Stomach smooth muscle (tissue), 2 donors: Measurements from ENCODE around the gene JHY.

Experiments
- H3K27ac ChIP-seq: one replicate; pipeline ENCODE4 v1.7.0; 2013; ENCODE audit warnings: mild to moderate bottlenecking, low read length, inconsistent platforms
- H3K27me3 ChIP-seq, 2 donors: one replicate each; pipeline ENCODE4 v1.7.0; 2013; ENCODE audit warnings: low read length in 2 of 2; ENCODE audit not compliant: insufficient read depth in 2 of 2, control insufficient read depth in 1 of 2
- H3K36me3 ChIP-seq, 2 donors: one replicate each; pipeline ENCODE4 v1.7.0; 2013; ENCODE audit warnings: low read length in 2 of 2; ENCODE audit not compliant: control insufficient read depth in 2 of 2, insufficient read depth in 2 of 2
- H3K4me1 ChIP-seq: one replicate; pipeline ENCODE4 v1.7.0; 2013; ENCODE audit warnings: low read length; ENCODE audit not compliant: control insufficient read depth, insufficient read depth
- H3K4me3 ChIP-seq, 2 donors: one replicate each; pipeline ENCODE4 v1.7.0; 2013; ENCODE audit warnings: low read length in 2 of 2
- H3K9ac ChIP-seq, 2 donors: one replicate each; pipeline ENCODE4 v1.7.0; 2013; ENCODE audit warnings: low read length in 2 of 2, mild to moderate bottlenecking in 1 of 2
- H3K9me3 ChIP-seq, 2 donors: one replicate each; pipeline ENCODE4 v1.7.0; 2013; ENCODE audit warnings: low read length in 2 of 2; ENCODE audit not compliant: control insufficient read depth in 2 of 2
- donor health status: healthy.
- donor health status: Pancreatic carcinoma.

JHY gene

DNA sequence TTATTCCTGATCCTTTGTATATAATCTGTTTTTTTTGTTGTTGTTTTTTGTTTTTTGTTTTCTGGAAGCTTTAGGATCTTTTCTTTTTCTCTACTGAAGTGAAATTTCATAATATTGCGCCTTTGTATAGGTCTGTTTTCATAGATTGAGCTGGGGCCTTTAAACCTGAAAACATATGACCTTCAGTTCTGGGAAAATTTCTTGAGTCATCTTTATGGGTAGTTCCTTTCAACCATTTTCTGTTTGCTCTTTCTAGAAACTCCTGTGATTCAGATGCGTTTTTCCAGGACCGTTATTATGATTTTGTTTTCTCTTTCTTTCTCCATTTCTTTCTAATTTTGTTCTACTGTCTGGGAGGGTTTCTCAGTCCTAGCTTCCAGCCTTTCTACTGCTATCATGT is 55.4 kb downstream of the JHY start:
- no peaks in the 10 kb centered on the region for H3K27me3 ChIP-seq

GRCh38 chr11:122938557-122938956 is 56.0 kb downstream of the JHY start:
- no peaks in the 10 kb centered on the region for H3K9me3 ChIP-seq
- no peak overlapping the region for H3K9ac ChIP-seq
- H3K27me3 ChIP-seq = no peaks in the 10 kb centered on the region
- H3K36me3 ChIP-seq = no peaks in the 10 kb centered on the region
- H3K27ac ChIP-seq = no peak overlapping the region
- H3K4me3 ChIP-seq = no peak overlapping the region
- H3K4me1 ChIP-seq = no peaks in the 10 kb centered on the region

More for the DNA sequence above, 55.4 kb downstream of the JHY start:
- H3K36me3 ChIP-seq = no peaks in the 10 kb centered on the region
- no peak overlapping the region for H3K27ac ChIP-seq
- H3K4me3 ChIP-seq = no peak overlapping the region
- no peaks in the 10 kb centered on the region for H3K4me1 ChIP-seq
- no peaks in the 10 kb centered on the region for H3K9me3 ChIP-seq
- no peak overlapping the region for H3K9ac ChIP-seq

GRCh38 chr11:122951211-122951610 is 68.7 kb downstream of the JHY start:
- Histone ChIP-seq H3K4me1 (no peaks in the 10 kb centered on the region), H3K9ac (no peak overlapping the region), H3K4me3 (no peak overlapping the region), H3K36me3 (peaks cover 0 to 5% of the 10 kb centered on the region in 2 donors), H3K27ac (no peak overlapping the region), H3K9me3 (no peaks in the 10 kb centered on the region), H3K27me3 (no peaks in the 10 kb centered on the region)

GRCh38 chr11:122954455-122954854 is 71.9 kb downstream of the JHY start:
- H3K27me3 ChIP-seq = no peaks in the 10 kb centered on the region
- H3K9ac ChIP-seq = no peak overlapping the region
- no peaks in the 10 kb centered on the region for H3K9me3 ChIP-seq
- no peak overlapping the region for H3K4me3 ChIP-seq
- H3K36me3 ChIP-seq = no peaks in the 10 kb centered on the region
- H3K4me1 ChIP-seq = no peaks in the 10 kb centered on the region
- H3K27ac ChIP-seq = no peak overlapping the region

DNA sequence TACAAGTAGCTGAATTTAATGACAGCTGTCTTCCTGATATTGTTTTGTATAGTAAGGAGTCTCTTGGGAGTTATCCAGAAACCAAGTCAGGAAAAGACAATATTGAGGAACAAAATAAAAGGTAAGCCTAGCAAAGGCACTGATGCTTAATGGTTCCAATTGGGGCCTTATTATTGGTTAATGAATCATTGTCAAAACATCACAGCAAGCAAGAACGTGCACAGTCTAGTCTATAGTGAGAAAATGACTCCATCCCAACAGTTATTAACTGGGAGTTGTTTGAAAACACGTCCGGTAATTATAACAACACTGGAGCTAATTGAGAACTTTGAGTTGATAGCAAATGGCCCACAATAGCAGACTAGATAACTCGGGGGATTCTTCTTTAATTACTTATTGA is 81.4 kb downstream of the JHY start:
- H3K4me3 ChIP-seq = no peak overlapping the region
- H3K4me1 ChIP-seq = no peaks in the 10 kb centered on the region
- no peak overlapping the region for H3K9ac ChIP-seq
- no peaks in the 10 kb centered on the region for H3K36me3 ChIP-seq
- H3K27me3 ChIP-seq = peaks cover 4 to 7% of the 10 kb centered on the region in 2 donors
- no peak overlapping the region for H3K27ac ChIP-seq
- H3K9me3 ChIP-seq = no peaks in the 10 kb centered on the region

DNA sequence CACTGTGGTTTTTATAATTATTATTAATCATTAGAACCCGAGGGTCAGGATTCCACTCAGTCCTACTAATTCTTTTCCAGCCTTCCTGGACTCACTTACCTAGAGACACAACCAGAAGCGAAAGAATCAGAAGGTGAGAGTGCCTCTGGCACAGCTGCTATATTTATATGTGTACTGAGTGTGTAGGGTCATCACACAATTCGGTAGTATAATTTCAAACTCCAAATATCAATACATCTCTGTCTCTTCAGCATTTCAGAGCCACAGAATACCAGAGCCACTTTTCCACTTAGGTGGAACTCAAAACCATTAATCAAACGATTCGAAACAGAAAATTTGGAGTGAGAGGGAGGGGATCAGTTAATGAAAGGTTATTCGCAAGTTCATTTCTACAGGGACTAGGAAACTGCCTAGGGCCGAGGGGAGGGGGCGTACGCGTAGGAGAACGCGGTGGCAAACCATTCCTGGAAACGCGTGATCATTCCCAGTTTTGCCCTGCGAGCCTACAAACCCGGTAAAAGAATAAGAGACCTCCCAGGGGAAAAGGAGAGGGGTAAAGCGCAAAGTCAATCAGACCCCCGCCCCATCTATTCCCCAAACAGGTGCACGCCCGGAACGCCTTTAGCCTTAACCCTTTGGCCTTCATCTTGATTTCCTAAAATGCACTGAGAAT is 93.6 kb downstream of the JHY start:
- Histone ChIP-seq H3K36me3 (no peaks in the 10 kb centered on the region), H3K9ac (no peak overlapping the region), H3K4me1 (peaks cover 15% of the 10 kb centered on the region), H3K27ac (no peak overlapping the region), H3K9me3 (no peaks in the 10 kb centered on the region), H3K27me3 (peaks cover 59 to 67% of the 10 kb centered on the region in 2 donors), H3K4me3 (no peak overlapping the region)

DNA sequence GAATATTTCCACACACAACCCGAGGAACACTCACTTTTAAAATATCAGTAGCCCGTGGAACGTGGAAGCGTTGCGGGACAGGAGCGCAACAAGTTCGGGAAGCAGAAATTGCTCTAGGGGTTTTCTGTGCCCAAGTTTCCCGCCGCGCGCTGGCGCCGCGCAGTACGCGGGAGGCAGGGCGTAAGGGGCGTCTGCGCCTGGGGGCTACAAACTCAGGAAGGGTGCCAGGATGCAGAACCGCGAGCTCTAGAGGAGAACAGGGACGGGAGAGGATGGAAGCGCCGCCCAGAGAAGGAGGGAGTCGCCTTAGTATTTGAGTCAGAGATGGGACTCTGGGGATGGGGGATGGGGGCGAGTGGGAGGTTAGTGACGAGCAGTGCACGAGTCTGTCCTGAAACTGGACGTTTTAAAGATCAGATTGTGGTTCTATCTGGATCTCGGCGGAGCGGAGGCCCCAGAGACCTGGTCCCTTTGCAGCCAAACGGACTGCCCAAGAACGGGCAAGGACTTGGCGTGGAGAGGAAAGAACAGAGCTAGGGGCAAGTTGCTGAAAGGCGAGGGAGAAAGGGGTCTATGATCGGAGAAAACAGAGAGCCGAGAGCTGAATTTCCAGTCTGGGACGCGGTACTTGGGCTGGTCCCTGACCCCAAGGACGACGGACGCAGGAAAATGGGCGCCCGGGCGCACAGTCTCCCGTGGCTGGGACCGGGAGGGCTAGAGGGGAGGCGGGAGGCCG is 94.3 kb downstream of the JHY start:
- H3K9me3 ChIP-seq = no peaks in the 10 kb centered on the region
- no peak overlapping the region for H3K9ac ChIP-seq
- no peaks in the 10 kb centered on the region for H3K36me3 ChIP-seq
- H3K27ac ChIP-seq = no peak overlapping the region
- H3K27me3 ChIP-seq = peaks cover 64 to 74% of the 10 kb centered on the region in 2 donors
- H3K4me3 ChIP-seq = peak overlapping the region in 1 of 2 donors; percentile 47
- H3K4me1 ChIP-seq = peaks cover 15% of the 10 kb centered on the region

- Histone ChIP-seq H3K4me3 (peak overlapping the region in 1 of 2 donors; percentile 47), H3K27me3 (peaks cover 71 to 82% of the 10 kb centered on the region in 2 donors), H3K9me3 (no peaks in the 10 kb centered on the region), H3K4me1 (peaks cover 15% of the 10 kb centered on the region), H3K9ac (no peak overlapping the region), H3K36me3 (no peaks in the 10 kb centered on the region), H3K27ac (no peak overlapping the region)
These were observed 95.1 kb downstream of the JHY start for GRCh38 chr11:122977470-122978298.

- Histone ChIP-seq H3K27ac (no peak overlapping the region), H3K9me3 (no peaks in the 10 kb centered on the region), H3K9ac (no peak overlapping the region), H3K4me1 (peaks cover 15% of the 10 kb centered on the region), H3K36me3 (no peaks in the 10 kb centered on the region), H3K4me3 (no peak overlapping the region), H3K27me3 (peaks cover 76 to 87% of the 10 kb centered on the region in 2 donors)
These were observed 95.7 kb downstream of the JHY start for GRCh38 chr11:122978299-122978620.

GRCh38 chr11:122979103-122979814 is 96.7 kb downstream of the JHY start:
- Histone ChIP-seq H3K27ac (no peak overlapping the region), H3K4me1 (peaks cover 23% of the 10 kb centered on the region), H3K27me3 (peaks cover 81 to 94% of the 10 kb centered on the region in 2 donors), H3K9me3 (no peaks in the 10 kb centered on the region), H3K9ac (no peak overlapping the region), H3K4me3 (no peak overlapping the region), H3K36me3 (no peaks in the 10 kb centered on the region)
